Transverse colon (tissue), 4 donors: ENCODE results near the gene BPIFB2. TPM values are rescaled to one million over a fixed set of nuclear protein-coding genes. Genes with fewer than 3 reads are reported as not detected.

Experiments used
- DNase-seq: peaks from one replicate; pipeline ENCODE4 v3.0.0-alpha.2; 2019
- H3K27ac ChIP-seq, 4 donors: fragments of 200-600 bp; sonication (generic); 2 replicates each; pipeline ENCODE4 v1.5.1; 2016 to 2018; ENCODE audit warnings: inconsistent platforms in 4 of 4
- H3K27me3 ChIP-seq: fragments of 200-600 bp; sonication (generic); 2 replicates; pipeline ENCODE4 v1.5.1; 2017; ENCODE audit warnings: inconsistent platforms
- H3K36me3 ChIP-seq, 4 donors: fragments of 200-600 bp; sonication (generic); 2 replicates each; pipeline ENCODE4 v1.5.1; 2017 to 2019; ENCODE audit warnings: inconsistent platforms in 4 of 4
- H3K4me1 ChIP-seq, 4 donors: fragments of 200-600 bp; sonication (generic); 2 replicates each; pipeline ENCODE4 v1.5.1; 2017 to 2020; ENCODE audit warnings: inconsistent platforms in 4 of 4
- H3K4me3 ChIP-seq, 4 donors: fragments of 200-600 bp; sonication (generic); 1 replicate in 1 of 4; 2 replicates in 3 of 4; pipeline versions ENCODE4 v1.5.1 to v1.6.1; 2017 to 2019; ENCODE audit warnings: inconsistent platforms in 4 of 4
- H3K9me3 ChIP-seq, 2 donors: fragments of 200-600 bp; sonication (generic); 2 replicates each; pipeline ENCODE4 v1.5.1; 2017 to 2019; ENCODE audit warnings: inconsistent platforms in 2 of 2
- EP300 ChIP-seq: sonication (generic); formaldehyde crosslinking; IDR thresholded peaks from one replicate; pipeline ENCODE4 v1.6.1; 2017; ENCODE audit warnings: antibody characterized with exemption, low read depth
- POLR2A ChIP-seq: fragments of 450-650 bp; IDR thresholded peaks from one replicate; pipeline ENCODE4 v1.6.1; 2016; ENCODE audit warnings: antibody characterized with exemption, mild to moderate bottlenecking, moderate library complexity
- POLR2AphosphoS5 ChIP-seq, 3 donors: sonication (generic); formaldehyde crosslinking; IDR thresholded peaks; one replicate each; pipeline ENCODE4 v1.6.1; 2016; ENCODE audit warnings: antibody characterized with exemption in 3 of 3
- WGBS, 2 donors: methylation state at CpG; one replicate each; pipeline ENCODE4 v1.1.5; 2018; ENCODE audit warnings: low coverage in 1 of 2; 5-methylcytosine and 5-hydroxymethylcytosine counted together
- in situ Hi-C, 4 donors: fragments of 200-750 bp; cut with MboI; loops; one replicate each; pipeline versions ENCODE4 v1.15.0 to v1.15.1; 2017; ENCODE audit warnings: low sequenced_read_pairs in 3 of 4, low pct_ligation_motif_present in 1 of 4, low pct_unique_long_range_greater_than_20kb in 1 of 4
- intact Hi-C: fragments of 100-400 bp; cut with DNase I; formaldehyde crosslinking; loops from one replicate; pipeline ENCODE4 v1.15.1; 2023; ENCODE audit warnings: low total_unique reads
- total RNA-seq, 4 donors: library from RNA; depleted of rRNA; stranded (reverse); fragments of >200 nt; gene quantifications; one replicate each; pipeline ENCODE4 v1.1.0, GENCODE V29; 2016
- TF ChIP-seq, protein P1 (sequence below), 5 experiments: fragments of 200-600 bp in 3 of 5; fragments of 450-650 bp in 2 of 5; sonication (generic) in 3 of 5; IDR thresholded peaks; 1 replicate in 2 of 5; 2 replicates in 3 of 5; pipeline ENCODE4 v1.5.1; 2016 to 2017; ENCODE audit warnings: antibody characterized with exemption in 5 of 5, inconsistent platforms in 3 of 5, mild to moderate bottlenecking in 2 of 5, moderate library complexity in 1 of 5

Gene BPIFB2
- total RNA-seq, 4 donors from 2014 or later: not detected

DNA sequence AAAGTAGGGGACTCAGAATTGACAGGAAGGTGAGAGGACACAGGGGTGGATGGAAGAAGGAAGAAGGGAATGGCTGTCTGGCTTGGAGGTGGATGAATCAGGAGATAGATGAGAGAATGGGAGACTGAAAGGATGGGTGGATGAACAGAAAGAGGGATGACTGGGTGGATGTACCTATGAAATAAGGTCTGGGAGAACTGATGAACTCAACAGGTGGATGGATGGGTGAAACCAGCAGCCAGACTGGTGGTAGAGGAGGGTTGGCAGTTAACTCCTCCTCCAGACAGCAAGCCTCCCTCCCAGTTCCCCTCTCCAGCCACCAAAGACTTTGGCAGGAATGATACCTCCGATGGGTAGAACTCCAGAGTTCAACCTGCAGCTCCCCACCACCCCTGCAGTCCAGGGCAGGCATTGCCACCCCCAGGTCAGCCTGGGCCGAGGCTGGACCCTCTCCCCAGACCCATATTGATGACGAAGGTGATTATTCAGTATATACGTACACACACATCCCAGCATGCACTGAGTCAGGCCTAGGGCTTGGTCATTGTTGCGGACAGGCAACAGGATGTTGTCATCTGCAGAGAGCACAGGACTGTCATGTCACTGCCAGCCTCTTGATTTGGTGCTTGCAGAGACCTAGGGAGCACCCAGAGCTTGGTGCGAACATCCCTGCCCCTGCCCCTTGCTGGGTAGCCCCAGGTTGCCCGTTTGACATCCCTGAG lies 5.3 kb upstream of the BPIFB2 start:
- H3K4me1 ChIP-seq: no peaks in the 10 kb centered on the region
- in situ Hi-C loops: no loop called here
- no peaks in the 10 kb centered on the region for H3K36me3 ChIP-seq
- H3K9me3 ChIP-seq: no peaks in the 10 kb centered on the region
- TF ChIP-seq, protein P1, sequence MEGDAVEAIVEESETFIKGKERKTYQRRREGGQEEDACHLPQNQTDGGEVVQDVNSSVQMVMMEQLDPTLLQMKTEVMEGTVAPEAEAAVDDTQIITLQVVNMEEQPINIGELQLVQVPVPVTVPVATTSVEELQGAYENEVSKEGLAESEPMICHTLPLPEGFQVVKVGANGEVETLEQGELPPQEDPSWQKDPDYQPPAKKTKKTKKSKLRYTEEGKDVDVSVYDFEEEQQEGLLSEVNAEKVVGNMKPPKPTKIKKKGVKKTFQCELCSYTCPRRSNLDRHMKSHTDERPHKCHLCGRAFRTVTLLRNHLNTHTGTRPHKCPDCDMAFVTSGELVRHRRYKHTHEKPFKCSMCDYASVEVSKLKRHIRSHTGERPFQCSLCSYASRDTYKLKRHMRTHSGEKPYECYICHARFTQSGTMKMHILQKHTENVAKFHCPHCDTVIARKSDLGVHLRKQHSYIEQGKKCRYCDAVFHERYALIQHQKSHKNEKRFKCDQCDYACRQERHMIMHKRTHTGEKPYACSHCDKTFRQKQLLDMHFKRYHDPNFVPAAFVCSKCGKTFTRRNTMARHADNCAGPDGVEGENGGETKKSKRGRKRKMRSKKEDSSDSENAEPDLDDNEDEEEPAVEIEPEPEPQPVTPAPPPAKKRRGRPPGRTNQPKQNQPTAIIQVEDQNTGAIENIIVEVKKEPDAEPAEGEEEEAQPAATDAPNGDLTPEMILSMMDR (IDR thresholded peaks at IDR 0.05): no peak
- TF ChIP-seq EP300 (no peak), POLR2A (no peak), POLR2AphosphoS5 (IDR thresholded peaks at IDR 0.05) (no peak)
- H3K27ac ChIP-seq: no peak overlapping the region
- H3K27me3 ChIP-seq: no peaks in the 10 kb centered on the region
- no peak for DNase-seq
- 83% methylated on average over 7 of the region's 7 CpGs; no CpG with 5 or more reads in 1 of the 2 donors for WGBS, 2 donors
- no peak overlapping the region for H3K4me3 ChIP-seq
- intact Hi-C loops: no loop called here

DNA sequence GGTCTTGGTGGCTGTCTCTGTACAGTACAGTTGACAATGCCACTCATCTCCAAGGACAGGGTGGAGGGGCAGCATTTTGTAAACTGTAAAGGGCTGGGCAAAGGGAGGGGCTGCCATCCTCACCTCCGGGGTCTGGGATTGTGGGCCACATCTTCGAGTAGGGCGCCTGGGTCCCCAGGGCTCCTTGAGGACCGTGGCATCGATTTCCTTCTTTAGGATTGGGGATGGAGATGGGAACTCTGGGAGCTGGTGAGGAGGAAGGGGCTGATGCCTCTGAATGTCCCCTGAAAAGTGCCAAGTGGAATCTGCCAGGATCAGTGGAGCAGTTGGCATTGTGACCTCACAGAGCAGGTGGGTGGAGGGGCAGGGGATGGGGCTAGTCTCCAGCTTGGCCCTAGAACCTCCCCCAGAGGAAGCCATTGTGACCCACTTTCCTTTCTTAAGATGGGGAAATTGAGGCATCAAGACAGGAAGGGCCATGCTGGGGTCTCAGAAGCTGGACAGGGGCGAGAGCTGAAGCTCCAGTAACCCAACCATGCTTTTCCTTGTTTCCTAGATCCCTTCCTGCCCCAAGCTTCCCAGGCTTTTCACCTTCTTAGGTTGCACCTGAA lies 3.3 kb upstream of the BPIFB2 start, which contains the start of gene SUN5:
Gene SUN5, minus strand, starts transcription at position 293 of the 611 bp plus-strand sequence. Its CDS starts 93 bp downstream, at position 200.
- Histone ChIP-seq H3K9me3 (no peaks in the 10 kb centered on the region), H3K4me3 (no peak within 1 kb of the TSS), H3K27ac (no peak within 1 kb of the TSS), H3K4me1 (no peaks in the 10 kb centered on the region), H3K27me3 (no peaks in the 10 kb centered on the region), H3K36me3 (no peaks in the 10 kb centered on the region)
- no peak for DNase-seq
- in situ Hi-C loops: no loop called here
- TF ChIP-seq, protein P1 (IDR thresholded peaks at IDR 0.05): no peak
- TF ChIP-seq EP300 (no peak), POLR2A (no peak), POLR2AphosphoS5 (IDR thresholded peaks at IDR 0.05) (no peak)
- intact Hi-C loops: no loop called here
- WGBS, 2 donors: 40 to 62% methylated on average over 1 to 6 of the region's 6 CpGs

DNA sequence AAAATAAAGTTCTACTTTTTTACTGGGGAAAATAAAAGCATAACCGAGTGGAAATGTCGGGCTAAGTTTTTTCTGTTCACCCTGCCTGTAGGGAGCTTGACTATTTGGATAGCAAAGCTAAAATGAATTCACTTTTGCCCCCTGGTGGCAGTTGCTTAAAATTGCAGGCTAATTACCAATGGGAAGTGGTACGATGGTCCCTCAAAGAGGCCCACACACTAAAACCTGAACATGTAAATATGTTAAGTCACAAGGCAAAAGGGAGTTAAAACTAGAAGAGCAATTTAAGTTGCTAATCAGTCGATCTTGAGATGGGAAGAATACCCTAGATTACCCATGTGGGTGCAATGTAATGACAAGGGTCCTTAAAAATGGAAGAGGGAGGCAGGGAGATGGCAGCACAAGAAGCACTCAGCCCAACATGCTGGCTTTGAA lies 2.4 kb upstream of the BPIFB2 start:
- TF ChIP-seq, protein P1 (IDR thresholded peaks at IDR 0.05): peak; percentile 18 to 35 (median 21)
- no peak for TF ChIP-seq POLR2AphosphoS5 (IDR thresholded peaks at IDR 0.05)
- H3K4me3 ChIP-seq: no peak overlapping the region
- no peaks in the 10 kb centered on the region for H3K9me3 ChIP-seq
- H3K36me3 ChIP-seq: no peaks in the 10 kb centered on the region
- H3K4me1 ChIP-seq: no peaks in the 10 kb centered on the region
- intact Hi-C loops: no loop called here
- H3K27me3 ChIP-seq: no peaks in the 10 kb centered on the region
- no peak for DNase-seq
- WGBS, 2 donors: 43 to 55% methylated on average over 4 of the region's 4 CpGs
- in situ Hi-C loops: no loop called here
- H3K27ac ChIP-seq: no peak overlapping the region

DNA sequence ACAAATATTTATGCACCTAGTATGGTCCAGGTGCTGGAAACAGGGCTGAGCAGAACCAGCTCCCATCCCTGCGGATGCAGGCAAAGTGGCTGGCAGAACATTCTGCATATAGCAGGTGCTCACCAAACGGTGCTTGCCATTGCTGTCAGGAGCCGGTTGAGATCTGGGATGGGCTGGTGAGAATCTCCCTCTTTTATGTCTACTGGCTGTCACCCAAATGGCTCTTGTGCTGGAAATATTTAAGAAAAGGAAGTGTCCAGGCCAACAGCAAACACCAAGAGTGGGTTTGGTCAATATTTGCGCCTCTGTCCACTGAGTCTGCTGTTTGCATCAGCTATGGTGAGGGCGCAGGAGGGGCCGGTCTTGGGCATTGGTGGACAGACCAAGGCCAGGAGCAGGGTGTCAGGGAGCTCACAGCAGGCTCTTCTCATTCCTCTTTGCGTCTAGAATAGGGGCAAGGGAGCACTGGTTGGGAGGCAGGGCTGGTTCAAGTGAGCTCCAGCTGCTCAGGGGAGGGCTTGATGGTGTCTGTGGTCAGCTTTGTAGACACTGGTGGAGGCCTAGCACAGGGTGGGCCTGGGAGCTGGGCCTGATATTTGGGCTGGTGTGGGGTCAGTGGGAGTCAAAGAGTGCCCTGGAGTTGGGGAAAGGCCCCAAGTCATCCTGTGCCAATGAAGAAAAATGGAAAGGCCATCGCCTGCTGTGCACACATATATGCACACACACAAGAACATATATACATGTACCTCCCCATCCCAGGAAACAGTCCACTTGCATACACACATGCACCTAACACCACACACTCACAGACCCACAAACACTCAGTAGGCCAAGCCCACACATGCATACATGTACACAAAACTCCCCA lies 1.4 kb upstream of the BPIFB2 start:
- DNase-seq: no peak
- Histone ChIP-seq H3K9me3 (no peaks in the 10 kb centered on the region), H3K36me3 (no peaks in the 10 kb centered on the region), H3K4me3 (no peak overlapping the region), H3K27ac (no peak overlapping the region), H3K27me3 (no peaks in the 10 kb centered on the region), H3K4me1 (no peaks in the 10 kb centered on the region)
- 60 to 80% methylated on average over 1 to 8 of the region's 8 CpGs for WGBS, 2 donors
- TF ChIP-seq POLR2A (no peak), EP300 (no peak), POLR2AphosphoS5 (IDR thresholded peaks at IDR 0.05) (no peak)
- TF ChIP-seq, protein P1 (IDR thresholded peaks at IDR 0.05): no peak
- intact Hi-C loops: no loop called here
- in situ Hi-C loops: no loop called here
